ENCODE measurements around the gene ATAD3B.
"Not testable (repeated sequence)": the region's sequence is repeated elsewhere in the genome, so short reads cannot be mapped to it uniquely, and the experiment has no call there.

ATAD3B gene

GRCh38 chr1:1516923-1517322 is 45.4 kb downstream of the ATAD3B start:
- H3K79me1 ChIP-seq (ENCODE audit: low read length); H2BK120ac ChIP-seq (ENCODE audit: low read depth, low read length); H3K4me3 ChIP-seq (ENCODE audit: low read length); H2BK5ac ChIP-seq (ENCODE audit: low read length); H2BK15ac ChIP-seq (replicated peaks; ENCODE audit: low read depth); H3K27ac ChIP-seq (ENCODE audit: low read depth, low read length); H3K18ac ChIP-seq (ENCODE audit: low read length); H3K4me1 ChIP-seq (ENCODE audit: control insufficient read depth, low read depth, low read length); DNase-seq; H4K8ac ChIP-seq (ENCODE audit: low read depth, low read length); H4K5ac ChIP-seq (ENCODE audit: low read length); H3K36me3 ChIP-seq (ENCODE audit: control insufficient read depth, insufficient read depth, low read length); H3K23ac ChIP-seq (ENCODE audit: low read length); H3K4me2 ChIP-seq (ENCODE audit: low read length); H3K27me3 ChIP-seq (ENCODE audit: insufficient read depth, low read length, poor library complexity); H3K9ac ChIP-seq (ENCODE audit: low read length); H3K79me2 ChIP-seq (ENCODE audit: control insufficient read depth, insufficient read depth, low read length); H3K56ac ChIP-seq (ENCODE audit: low read length); H3K4ac ChIP-seq (ENCODE audit: low read depth, low read length); H2AK5ac ChIP-seq (ENCODE audit: low read length): not testable (repeated sequence)
- WGBS (ENCODE audit: extremely low coverage, insufficient coverage, low lambda C conversion rate): no CpG with 5 or more reads among the region's 14 CpGs

- no peak overlapping the region for H3K4me2 ChIP-seq (ENCODE audit: low read length)
- H3K27ac ChIP-seq (ENCODE audit: low read depth, low read length): no peak overlapping the region
- no peak overlapping the region for H3K4ac ChIP-seq (ENCODE audit: low read depth, low read length)
- H3K56ac ChIP-seq (ENCODE audit: low read length): no peak overlapping the region
- H3K4me3 ChIP-seq (ENCODE audit: low read length): no peak overlapping the region
- peaks cover 2% of the 10 kb centered on the region for H3K36me3 ChIP-seq (ENCODE audit: control insufficient read depth, insufficient read depth, low read length)
- no peaks in the 10 kb centered on the region for H3K27me3 ChIP-seq (ENCODE audit: insufficient read depth, low read length, poor library complexity)
- no peaks in the 10 kb centered on the region for H3K4me1 ChIP-seq (ENCODE audit: control insufficient read depth, low read depth, low read length)
- no peak overlapping the region for H3K18ac ChIP-seq (ENCODE audit: low read length)
- H2BK5ac ChIP-seq (ENCODE audit: low read length): no peak overlapping the region
- H3K79me2 ChIP-seq (ENCODE audit: control insufficient read depth, insufficient read depth, low read length): no peaks in the 10 kb centered on the region
- no peak overlapping the region for H2BK15ac ChIP-seq (replicated peaks; ENCODE audit: low read depth)
- no CpG with 5 or more reads among the region's 28 CpGs for WGBS (ENCODE audit: extremely low coverage, insufficient coverage, low lambda C conversion rate)
- DNase-seq: no peak
- no peaks in the 10 kb centered on the region for H3K79me1 ChIP-seq (ENCODE audit: low read length)
- H4K5ac ChIP-seq (ENCODE audit: low read length): no peak overlapping the region
- H3K9ac ChIP-seq (ENCODE audit: low read length): no peak overlapping the region
- H2AK5ac ChIP-seq (ENCODE audit: low read length): no peak overlapping the region
- no peak overlapping the region for H3K23ac ChIP-seq (ENCODE audit: low read length)
- H4K8ac ChIP-seq (ENCODE audit: low read depth, low read length): no peak overlapping the region
- H2BK120ac ChIP-seq (ENCODE audit: low read depth, low read length): no peak overlapping the region
These were observed 46.5 kb downstream of the ATAD3B start for GRCh38 chr1:1517973-1518620.

- DNase-seq; H3K27me3 ChIP-seq (ENCODE audit: insufficient read depth, low read length, poor library complexity); H2BK15ac ChIP-seq (replicated peaks; ENCODE audit: low read depth); H3K79me2 ChIP-seq (ENCODE audit: control insufficient read depth, insufficient read depth, low read length); H3K9ac ChIP-seq (ENCODE audit: low read length); H3K23ac ChIP-seq (ENCODE audit: low read length); H3K4me2 ChIP-seq (ENCODE audit: low read length); H3K36me3 ChIP-seq (ENCODE audit: control insufficient read depth, insufficient read depth, low read length); H2AK5ac ChIP-seq (ENCODE audit: low read length); H3K79me1 ChIP-seq (ENCODE audit: low read length); H2BK5ac ChIP-seq (ENCODE audit: low read length); H4K5ac ChIP-seq (ENCODE audit: low read length); H3K4ac ChIP-seq (ENCODE audit: low read depth, low read length); H3K4me1 ChIP-seq (ENCODE audit: control insufficient read depth, low read depth, low read length); H3K27ac ChIP-seq (ENCODE audit: low read depth, low read length); H3K4me3 ChIP-seq (ENCODE audit: low read length); H3K56ac ChIP-seq (ENCODE audit: low read length); H3K18ac ChIP-seq (ENCODE audit: low read length); H2BK120ac ChIP-seq (ENCODE audit: low read depth, low read length); H4K8ac ChIP-seq (ENCODE audit: low read depth, low read length): not testable (repeated sequence)
- no CpG with 5 or more reads among the region's 19 CpGs for WGBS (ENCODE audit: extremely low coverage, insufficient coverage, low lambda C conversion rate)
These were observed 47.0 kb downstream of the ATAD3B start for GRCh38 chr1:1518621-1519007.

- H3K4me3 ChIP-seq (ENCODE audit: low read length); H3K79me2 ChIP-seq (ENCODE audit: control insufficient read depth, insufficient read depth, low read length); H3K36me3 ChIP-seq (ENCODE audit: control insufficient read depth, insufficient read depth, low read length); H3K79me1 ChIP-seq (ENCODE audit: low read length); H3K23ac ChIP-seq (ENCODE audit: low read length); H2BK120ac ChIP-seq (ENCODE audit: low read depth, low read length); H2AK5ac ChIP-seq (ENCODE audit: low read length); H3K18ac ChIP-seq (ENCODE audit: low read length); H3K4me2 ChIP-seq (ENCODE audit: low read length); DNase-seq; H3K9ac ChIP-seq (ENCODE audit: low read length); H2BK5ac ChIP-seq (ENCODE audit: low read length); H4K8ac ChIP-seq (ENCODE audit: low read depth, low read length); H2BK15ac ChIP-seq (replicated peaks; ENCODE audit: low read depth); H3K27ac ChIP-seq (ENCODE audit: low read depth, low read length); H3K4me1 ChIP-seq (ENCODE audit: control insufficient read depth, low read depth, low read length); H3K4ac ChIP-seq (ENCODE audit: low read depth, low read length); H3K27me3 ChIP-seq (ENCODE audit: insufficient read depth, low read length, poor library complexity); H3K56ac ChIP-seq (ENCODE audit: low read length); H4K5ac ChIP-seq (ENCODE audit: low read length): not testable (repeated sequence)
- no CpG with 5 or more reads among the region's 51 CpGs for WGBS (ENCODE audit: extremely low coverage, insufficient coverage, low lambda C conversion rate)
These were observed 48.4 kb downstream of the ATAD3B start for GRCh38 chr1:1519805-1520505.

GRCh38 chr1:1521331-1521730 is 49.8 kb downstream of the ATAD3B start:
- Histone ChIP-seq H2BK120ac (ENCODE audit: low read depth, low read length) (no peak overlapping the region), H2BK5ac (ENCODE audit: low read length) (no peak overlapping the region), H3K27me3 (ENCODE audit: insufficient read depth, low read length, poor library complexity) (no peaks in the 10 kb centered on the region), H3K36me3 (ENCODE audit: control insufficient read depth, insufficient read depth, low read length) (peaks cover 2% of the 10 kb centered on the region), H3K4me1 (ENCODE audit: control insufficient read depth, low read depth, low read length) (no peaks in the 10 kb centered on the region), H3K23ac (ENCODE audit: low read length) (no peak overlapping the region), H2AK5ac (ENCODE audit: low read length) (no peak overlapping the region), H3K9ac (ENCODE audit: low read length) (no peak overlapping the region), H3K27ac (ENCODE audit: low read depth, low read length) (no peak overlapping the region), H4K5ac (ENCODE audit: low read length) (no peak overlapping the region), H3K4me2 (ENCODE audit: low read length) (no peak overlapping the region), H3K79me2 (ENCODE audit: control insufficient read depth, insufficient read depth, low read length) (no peaks in the 10 kb centered on the region), H4K8ac (ENCODE audit: low read depth, low read length) (no peak overlapping the region), H3K4me3 (ENCODE audit: low read length) (no peak overlapping the region), H3K79me1 (ENCODE audit: low read length) (no peaks in the 10 kb centered on the region), H2BK15ac (replicated peaks; ENCODE audit: low read depth) (no peak overlapping the region), H3K56ac (ENCODE audit: low read length) (no peak overlapping the region), H3K4ac (ENCODE audit: low read depth, low read length) (no peak overlapping the region), H3K18ac (ENCODE audit: low read length) (no peak overlapping the region)
- DNase-seq: no peak
- no CpG with 5 or more reads among the region's 19 CpGs for whole genome bisulfite sequencing (ENCODE audit: extremely low coverage, insufficient coverage, low lambda C conversion rate)

GRCh38 chr1:1522536-1522935 is 51.0 kb downstream of the ATAD3B start:
- H2AK5ac ChIP-seq (ENCODE audit: low read length); H3K9ac ChIP-seq (ENCODE audit: low read length); H2BK120ac ChIP-seq (ENCODE audit: low read depth, low read length); H3K4ac ChIP-seq (ENCODE audit: low read depth, low read length); H3K23ac ChIP-seq (ENCODE audit: low read length); H3K4me2 ChIP-seq (ENCODE audit: low read length); H4K5ac ChIP-seq (ENCODE audit: low read length); H3K27ac ChIP-seq (ENCODE audit: low read depth, low read length); H3K27me3 ChIP-seq (ENCODE audit: insufficient read depth, low read length, poor library complexity); H3K79me2 ChIP-seq (ENCODE audit: control insufficient read depth, insufficient read depth, low read length); DNase-seq; H3K56ac ChIP-seq (ENCODE audit: low read length); H4K8ac ChIP-seq (ENCODE audit: low read depth, low read length); H3K4me1 ChIP-seq (ENCODE audit: control insufficient read depth, low read depth, low read length); H3K4me3 ChIP-seq (ENCODE audit: low read length); H3K18ac ChIP-seq (ENCODE audit: low read length); H3K79me1 ChIP-seq (ENCODE audit: low read length); H2BK5ac ChIP-seq (ENCODE audit: low read length); H2BK15ac ChIP-seq (replicated peaks; ENCODE audit: low read depth); H3K36me3 ChIP-seq (ENCODE audit: control insufficient read depth, insufficient read depth, low read length): not testable (repeated sequence)
- WGBS (ENCODE audit: extremely low coverage, insufficient coverage, low lambda C conversion rate): no CpG with 5 or more reads among the region's 30 CpGs

Data from mesendoderm (in vitro differentiated cells).